ENCODE results near the gene CYSRT1.

The CYSRT1 gene

DNA sequence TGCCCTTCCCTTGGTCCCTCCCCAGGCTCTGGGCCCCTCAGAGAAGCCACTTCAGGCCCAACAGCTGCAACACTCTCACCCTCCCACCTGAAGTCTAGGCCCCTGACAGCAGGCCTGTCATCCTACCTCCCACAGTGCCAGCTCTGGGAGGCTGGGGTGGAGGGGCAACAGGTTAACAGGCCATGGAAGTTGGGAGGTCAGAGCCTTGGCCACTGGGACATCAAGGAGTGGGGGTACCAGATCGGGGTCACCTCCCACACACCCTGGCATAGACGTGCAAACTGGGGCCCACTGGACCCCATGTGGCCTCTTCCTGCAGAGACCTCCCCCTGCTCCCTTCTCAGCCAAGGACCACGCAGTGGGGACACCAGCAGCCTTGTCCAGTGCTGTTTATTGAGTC lies 33.7 kb upstream of the CYSRT1 start:
- DNase-seq: no peak

DNA sequence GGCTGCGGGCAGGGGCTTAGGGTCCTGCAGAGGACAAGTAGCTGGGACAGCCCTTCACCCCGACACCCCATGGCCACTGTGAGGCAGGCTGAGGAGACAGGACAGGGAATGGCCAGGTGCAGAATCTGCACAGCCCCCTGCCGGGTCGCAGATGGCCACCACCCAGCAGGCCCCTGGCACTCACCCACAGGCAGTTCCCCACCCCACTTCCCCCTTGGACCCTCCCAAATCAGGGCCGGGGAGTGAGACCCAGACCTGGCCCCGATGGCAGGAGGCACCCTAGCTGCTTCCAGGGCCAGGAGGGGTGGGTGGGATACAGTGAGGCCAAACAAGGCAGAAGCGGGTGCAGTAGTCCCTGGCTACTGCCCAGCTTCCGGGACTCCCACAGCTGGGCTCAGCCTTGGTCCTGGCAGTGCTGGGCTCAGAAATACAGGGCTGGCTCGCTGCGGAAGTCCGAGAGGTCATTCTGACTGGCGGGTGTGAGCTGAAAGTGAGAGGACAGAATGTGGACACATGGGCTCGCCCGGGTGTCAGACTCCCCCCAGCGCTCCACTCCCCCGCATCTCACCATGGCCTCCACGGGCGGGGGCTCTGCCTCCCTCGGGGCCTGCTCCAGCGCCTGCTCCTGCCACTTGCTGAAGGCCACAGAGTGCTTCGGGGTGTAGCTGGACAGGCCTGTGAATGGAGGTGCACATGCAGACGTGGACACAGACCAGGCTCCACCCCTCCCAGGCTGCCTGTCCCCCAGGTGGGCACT lies 33.1 kb upstream of the CYSRT1 start:
- no peak for DNase-seq

GRCh38 chr9:137192448-137192780 lies 32.6 kb upstream of the CYSRT1 start:
- DNase-seq: no peak

DNA sequence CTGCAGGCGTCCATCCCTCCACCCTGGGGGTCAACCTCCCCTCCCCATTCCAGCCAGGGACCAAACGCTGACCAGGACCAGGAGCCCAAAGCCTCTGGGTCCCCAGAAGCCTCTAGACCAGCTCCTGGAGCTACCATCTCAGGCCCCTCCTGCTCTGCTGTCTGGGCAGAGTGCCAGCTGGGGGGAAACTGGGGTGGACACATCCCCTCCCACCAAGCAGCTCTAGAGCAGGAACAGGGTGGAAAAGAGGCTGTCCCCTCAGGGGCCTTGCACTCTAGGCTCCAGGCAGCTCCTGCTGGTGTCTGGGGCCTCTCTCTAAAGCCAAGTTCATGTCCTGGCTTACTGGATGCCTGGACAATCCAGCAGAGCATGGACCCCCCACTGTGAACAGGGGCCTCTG lies 32.1 kb upstream of the CYSRT1 start:
- no peak for DNase-seq

DNA sequence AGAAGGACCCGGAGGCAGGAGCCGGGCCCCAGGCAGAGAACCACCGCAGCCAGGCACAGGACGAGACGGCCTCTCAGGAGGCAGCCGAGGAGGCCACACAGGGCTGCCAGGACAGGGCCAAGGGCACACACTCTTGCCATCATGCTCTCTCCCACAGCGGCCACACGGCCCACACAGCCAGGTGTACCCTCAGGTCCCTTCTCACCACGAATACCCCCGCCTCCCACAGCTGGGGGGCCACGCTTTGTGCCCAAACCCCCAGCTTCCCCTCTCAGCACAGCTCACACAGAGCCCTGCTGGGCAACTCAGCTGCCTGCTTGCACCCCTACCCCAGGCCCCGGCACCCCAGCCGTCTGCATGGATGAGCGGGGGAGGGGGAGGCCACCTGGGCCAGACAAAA lies 31.2 kb upstream of the CYSRT1 start:
- no peak for DNase-seq

DNA sequence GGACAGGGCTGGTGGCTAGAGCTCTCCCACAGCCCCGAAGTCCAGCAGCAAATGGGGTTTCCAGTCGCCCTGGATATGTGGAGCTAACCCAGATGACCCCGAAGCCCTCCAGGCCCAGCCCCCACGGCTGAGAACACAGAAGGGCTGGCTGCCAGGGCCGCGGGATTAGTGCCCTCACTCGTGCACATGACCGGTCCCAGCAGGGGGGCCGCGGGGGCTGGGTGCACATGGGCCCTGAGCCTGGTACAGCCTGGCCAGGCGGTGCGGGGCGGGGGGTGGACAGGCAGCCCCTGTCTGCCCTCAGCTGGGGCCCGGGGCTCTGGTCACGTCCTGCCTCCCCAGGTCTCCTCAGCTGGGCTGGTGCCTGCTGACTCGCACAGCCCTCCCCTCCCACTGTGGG lies 30.6 kb upstream of the CYSRT1 start:
- DNase-seq: no peak

- peak; percentile 86 for DNase-seq
Measured at GRCh38 chr9:137194909-137195308, 30.1 kb upstream of the CYSRT1 start.

DNA sequence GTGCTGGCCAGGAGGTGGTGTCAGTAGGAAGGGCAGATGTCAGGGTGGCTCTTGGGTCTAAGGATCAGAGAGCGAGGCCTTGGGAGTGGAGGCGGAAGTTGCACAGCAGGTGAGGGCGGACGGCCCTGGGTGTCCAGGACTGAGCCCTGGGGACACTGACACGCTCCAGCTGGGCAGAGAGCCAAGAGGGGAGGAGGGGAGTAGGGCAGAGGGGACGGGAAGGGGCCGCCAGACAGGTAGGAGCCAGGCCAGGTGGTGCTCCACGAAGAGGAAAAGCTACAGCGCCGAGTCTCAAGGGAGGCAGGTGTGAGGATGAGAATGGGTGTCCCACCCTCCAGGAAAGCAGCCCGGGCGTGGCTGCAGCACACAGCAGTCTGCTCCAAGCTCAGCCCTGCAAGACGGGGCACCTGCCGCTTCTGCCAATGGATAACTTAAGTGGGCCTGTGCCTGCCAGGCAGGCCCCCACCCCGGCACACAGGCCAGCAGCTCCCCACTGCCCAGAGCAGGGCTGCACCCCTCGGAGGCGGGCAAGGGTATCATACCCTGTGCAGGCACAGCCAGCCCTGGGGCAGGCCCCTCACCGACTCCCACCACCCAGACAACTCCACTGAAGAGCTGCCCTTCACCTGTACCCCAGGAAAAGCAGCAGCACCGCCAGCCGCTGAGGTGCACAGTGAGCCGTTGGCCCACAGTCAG lies 29.3 kb upstream of the CYSRT1 start:
- DNase-seq: peak; percentile 95

DNA sequence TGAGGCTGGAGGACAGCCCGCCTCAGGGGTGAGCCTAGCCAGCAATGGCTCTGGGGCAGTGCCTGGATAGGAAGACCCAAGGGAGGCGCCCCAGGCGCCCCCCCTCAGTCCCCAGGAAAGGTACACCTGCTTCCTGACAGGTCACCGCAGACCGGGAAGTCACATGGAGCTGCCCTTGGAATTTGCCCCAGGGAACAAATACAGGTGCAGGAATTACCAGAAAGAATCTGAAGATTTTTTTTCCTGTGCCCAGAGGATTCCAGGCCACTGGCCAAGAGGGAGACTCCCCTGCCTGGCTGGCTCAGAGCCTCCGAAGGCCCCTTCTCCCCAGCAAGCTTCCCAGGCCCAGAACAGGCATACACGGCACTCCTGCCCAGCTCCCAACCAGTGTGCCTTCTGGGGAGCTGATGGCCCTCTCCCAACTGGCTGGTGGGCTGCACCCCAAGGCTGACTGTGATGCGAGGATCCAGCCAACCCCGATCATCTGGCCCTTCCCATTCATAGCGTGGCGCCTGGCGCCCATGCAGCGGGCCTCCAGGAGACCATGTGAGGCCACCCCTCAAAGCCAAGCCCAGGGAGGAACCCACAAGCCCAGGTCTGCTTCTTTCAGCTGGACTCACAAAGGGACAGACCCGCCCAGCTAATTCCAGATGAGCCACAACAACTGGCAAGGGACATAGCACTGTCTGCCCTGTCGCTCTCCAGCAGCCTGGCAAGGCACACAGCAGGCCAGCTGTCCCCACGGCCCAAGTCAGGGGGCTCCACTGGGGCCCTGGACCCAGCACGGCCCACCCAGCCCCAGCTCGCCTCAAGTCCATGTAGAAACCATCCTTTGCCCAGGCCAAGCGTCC lies 26.7 kb upstream of the CYSRT1 start:
- no peak for DNase-seq

DNA sequence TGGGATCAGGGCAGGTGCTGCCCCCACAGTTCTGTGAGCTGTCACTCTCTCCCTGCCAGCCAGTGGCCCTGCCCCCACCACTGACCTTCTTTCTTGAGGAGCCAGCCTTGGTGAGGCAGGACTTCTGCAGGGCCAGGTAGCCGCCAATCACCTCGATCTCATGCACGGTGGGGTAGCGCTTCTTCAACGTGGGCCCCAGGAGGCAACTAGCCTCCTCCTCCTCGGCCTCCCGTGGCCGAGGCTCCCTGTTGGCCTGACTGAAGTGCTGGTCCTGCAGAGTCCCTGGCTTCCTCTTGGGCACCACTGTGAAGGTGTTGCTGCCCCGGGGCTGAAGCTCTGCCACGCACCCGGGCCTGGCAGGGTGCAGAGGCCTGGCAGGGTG lies 26.1 kb upstream of the CYSRT1 start:
- no peak for DNase-seq

DNA sequence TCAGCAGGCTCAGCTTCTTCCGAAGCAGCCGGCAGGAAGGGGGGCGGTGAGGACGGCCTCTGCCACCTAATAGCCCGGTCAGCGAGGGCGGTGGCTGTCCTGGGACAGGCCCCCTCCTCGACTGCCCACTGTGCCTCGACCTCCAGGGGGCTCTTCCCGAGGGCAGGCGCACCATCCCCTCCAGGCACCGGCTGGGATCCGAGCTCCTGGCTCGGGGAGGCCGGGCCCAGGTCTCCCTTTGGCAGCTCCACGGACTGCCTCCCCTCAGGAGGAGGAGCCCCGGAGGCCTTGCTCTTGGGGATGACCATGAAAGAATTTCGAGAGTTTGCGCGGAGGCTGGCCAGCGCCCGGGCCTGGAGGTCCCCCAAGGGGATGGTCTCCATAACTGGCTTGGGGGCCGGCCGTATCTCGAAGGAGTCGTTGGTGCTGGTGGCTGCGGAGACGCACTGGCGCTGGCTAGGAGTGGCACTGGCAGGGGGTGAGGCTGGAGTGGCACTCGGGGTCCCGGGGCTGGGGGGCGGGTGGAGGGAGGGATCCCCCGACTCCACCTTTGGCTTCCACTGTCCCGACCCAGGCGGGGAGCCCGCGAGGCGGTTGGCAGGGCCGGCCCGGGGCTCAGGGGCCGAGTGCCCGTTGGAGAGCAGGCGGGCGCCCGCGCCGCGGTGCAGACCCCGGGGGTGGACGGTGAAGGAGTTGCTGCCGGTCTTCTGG lies 25.4 kb upstream of the CYSRT1 start:
- DNase-seq: no peak

DNA sequence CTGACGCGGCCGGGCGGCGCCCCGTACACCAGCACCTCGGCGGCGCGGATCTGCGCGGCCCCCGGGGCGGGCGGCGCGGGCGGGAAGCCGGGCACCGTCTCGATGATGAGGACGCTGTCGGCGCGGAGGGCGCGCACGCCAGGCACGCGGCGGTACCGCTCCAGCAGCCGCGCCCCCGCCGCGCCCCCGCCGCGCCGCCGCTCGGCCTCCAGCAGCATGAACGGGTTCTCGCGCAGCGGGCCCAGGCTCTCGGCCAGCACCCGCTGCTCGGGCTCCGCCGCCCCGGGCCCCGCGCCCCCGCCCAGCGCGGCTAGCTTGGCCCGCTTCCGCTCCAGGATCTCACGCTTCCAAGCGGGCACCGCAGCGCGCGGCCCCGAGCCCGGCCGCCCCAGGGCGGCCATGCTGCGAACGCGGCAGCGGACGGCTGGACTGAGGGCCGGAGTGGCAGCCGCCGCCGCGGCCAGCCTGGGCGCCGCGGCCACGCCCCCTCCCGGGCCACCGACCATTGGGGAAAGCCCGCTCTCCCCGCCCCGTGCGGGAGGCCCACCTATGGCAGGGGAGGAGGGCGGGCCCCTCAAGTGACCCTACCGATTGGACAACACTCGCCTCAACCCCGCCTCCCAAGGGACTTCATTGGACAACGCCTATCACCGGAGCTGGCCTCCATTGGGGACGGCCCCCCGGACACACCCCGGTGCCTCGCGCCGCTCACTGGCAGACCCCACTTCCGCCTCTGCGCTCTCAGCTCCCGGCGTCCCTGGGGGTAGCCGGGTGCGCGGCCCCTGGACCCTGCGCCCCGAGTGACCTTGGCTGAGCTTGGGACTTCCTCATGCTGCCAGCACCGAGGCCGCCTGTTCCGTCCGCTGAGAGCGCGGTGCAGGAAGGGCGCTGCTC lies 24.4 kb upstream of the CYSRT1 start, which contains the start of gene TPRN:
TSS of gene TPRN (minus strand) at position 431 of the 894 bp plus-strand sequence. CDS start at position 401, 30 bp downstream.
- DNase-seq: peak; percentile 98

- no peak for DNase-seq
Measured at GRCh38 chr9:137201205-137201868, 23.6 kb upstream of the CYSRT1 start.

DNA sequence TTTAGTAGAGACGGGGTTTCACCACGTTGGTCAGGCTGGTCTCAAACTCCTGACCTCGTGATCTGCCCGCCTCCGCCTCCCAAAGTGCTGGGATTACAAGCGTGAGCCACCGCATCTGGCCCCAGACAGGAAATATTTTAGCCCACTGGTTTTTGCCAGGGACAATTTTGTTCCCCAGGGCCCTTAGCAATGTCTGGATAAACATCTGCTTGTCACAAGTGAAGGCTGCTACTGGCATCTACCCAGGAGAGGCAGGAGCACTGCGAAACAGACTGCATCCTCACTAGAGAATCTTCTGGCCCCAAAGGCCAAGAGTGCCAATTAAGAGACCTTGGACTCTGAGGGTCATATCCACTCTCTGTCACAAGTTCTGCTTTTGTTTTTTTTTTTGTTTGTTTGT lies 22.0 kb upstream of the CYSRT1 start:
- no peak for DNase-seq

DNA sequence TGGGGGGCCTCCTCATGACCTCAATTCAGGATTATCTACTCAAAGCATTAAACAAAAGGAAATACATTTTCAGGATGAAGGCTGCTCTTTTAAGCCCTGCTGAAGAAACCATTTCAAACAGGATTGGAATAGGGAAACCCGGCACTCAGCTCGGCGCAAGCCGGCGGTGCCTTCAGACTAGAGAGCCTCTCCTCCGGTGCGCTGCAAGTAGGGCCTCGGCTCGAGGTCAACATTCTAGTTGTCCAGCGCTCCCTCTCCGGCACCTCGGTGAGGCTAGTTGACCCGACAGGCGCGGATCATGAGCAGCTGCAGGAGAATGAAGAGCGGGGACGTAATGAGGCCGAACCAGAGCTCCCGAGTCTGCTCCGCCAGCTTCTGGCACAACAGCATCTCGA lies 20.2 kb upstream of the CYSRT1 start:
- DNase-seq: no peak

DNA sequence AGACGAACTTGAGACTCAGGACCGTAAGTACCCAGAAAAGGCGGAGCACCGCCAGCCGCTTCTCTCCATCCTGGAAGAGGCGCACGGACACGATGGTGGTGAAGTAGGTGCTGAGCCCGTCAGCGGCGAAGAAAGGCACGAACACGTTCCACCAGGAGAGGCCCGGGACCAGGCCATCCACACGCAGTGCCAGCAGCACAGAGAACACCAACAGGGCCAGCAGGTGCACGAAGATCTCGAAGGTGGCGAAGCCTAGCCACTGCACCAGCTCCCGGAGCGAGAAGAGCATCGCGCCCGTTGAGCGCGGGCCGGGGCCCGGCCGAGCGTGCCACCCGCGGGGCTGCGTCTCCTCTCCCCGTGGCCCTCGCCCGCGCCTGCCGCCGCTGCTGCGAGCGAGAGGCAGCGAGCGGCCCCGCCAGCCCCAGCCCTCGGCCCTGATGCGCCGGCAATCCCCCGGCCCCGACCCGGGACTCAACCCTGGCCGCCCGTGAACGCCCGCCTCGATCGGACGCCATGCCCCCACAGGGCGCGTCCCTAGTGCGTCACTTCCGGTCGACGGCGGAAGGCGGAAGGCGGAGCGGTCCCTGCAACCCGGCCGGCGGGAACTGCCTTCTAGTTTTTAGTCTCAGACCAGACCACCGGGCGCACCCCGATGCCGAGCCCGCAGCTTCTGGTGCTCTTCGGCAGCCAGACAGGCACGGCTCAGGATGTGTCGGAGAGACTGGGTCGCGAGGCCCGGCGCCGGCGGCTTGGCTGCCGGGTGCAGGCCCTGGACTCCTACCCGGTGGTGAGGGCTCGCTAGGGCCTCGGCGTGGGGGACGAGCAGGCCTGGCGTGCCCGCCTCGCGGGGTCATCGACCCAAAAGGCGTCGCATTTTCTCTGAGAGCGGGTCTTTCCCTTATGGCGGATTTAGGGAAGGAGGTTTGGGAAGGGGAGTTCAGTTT lies 19.6 kb upstream of the CYSRT1 start, which contains the start of the genes NDOR1 and TMEM203:
TSS of gene NDOR1 (plus strand) at position 575 of the 944 bp plus-strand sequence. CDS start at position 653, 78 bp downstream.
TSS of gene TMEM203 (minus strand) at position 523 of the 944 bp plus-strand sequence. CDS start at position 289, 234 bp downstream.
- DNase-seq: peak; percentile 84

DNA sequence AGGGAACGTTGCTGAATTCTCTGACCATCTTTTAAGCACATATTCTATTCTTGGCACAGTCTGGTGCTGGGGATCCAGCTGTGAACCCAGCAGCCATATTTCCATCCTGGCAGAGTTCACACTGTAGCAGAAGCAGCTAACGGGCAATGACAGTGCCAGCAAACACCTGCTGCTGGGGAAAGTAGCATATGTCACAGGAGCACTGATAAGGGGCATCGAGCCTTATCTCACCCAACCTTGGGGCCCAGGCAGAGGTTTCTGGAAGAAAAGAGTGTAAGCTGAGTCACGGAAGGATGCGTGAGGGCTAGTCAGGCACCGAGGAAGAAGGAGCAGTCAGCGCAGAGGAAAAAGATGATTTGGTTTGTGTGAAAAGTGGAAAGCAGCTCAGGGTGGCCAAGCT lies 18.4 kb upstream of the CYSRT1 start:
- DNase-seq: no peak

DNA sequence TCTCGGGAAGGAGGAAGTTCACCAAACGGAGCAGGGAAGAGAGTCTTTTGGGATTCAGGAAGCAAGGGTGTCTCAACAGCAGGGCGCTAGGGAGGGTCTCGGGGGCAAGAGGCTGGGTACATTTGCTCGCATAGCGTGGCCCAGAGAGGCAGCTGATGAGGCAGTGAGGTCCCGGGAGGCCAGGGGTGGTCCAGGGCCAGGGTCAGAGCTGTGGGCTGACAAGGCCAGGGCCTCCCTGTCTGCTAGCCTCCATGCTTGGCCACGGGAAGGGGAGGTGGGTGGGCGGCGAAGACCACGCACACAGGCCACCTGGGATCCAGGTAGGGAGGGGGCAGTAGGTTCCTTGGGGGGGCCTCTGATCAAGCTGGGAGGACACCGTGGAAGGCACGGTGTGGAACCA lies 13.4 kb upstream of the CYSRT1 start:
- no peak for DNase-seq

- DNase-seq: no peak
Measured at GRCh38 chr9:137212520-137212919, 12.5 kb upstream of the CYSRT1 start.
